G401.6 (cell line): ENCODE data around the gene NR2E1.

Experiments
- FAIRE-seq: peaks from 2 replicates; lab custom pipeline; 2012; peaks lifted over from hg19 to GRCh38; lab: Jason Lieb, UNC

The NR2E1 gene

DNA sequence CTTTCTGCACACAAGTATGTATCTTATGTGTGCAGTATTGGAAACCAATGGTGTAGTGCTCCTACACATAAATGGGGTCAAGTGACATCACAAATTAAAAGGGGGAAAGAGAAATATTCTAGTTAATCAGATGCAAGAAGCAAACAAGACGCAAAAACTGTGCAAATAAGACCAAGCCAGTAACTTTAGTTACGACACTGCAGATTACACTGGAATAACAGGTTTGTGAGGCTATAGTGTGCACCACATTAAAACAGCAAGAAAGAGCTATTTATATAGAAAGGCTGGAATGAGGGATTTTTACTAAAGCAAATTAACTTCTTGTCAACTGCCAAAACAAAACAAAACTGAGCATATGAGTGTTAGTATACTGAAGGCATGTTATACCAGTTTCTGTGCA lies 45.8 kb downstream of the NR2E1 start:
- no peak for FAIRE-seq

DNA sequence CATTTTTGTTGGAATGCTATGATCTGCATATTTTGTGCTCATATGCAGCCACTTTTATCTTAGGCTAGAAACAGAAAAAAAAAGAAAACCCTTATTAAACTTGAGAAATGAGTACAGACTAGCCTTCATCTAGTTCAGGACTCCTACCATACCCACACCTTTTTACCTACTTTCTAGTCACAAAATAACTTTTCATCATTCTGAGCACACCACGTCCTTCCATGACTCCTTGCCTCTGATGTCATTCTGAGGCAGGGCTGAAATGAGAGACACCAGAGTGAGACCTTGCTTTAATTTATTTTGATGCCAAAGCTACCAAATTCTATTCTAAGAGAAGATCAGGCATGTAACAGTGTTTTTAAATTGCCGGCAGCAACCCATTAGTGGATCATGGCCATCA lies 56.2 kb downstream of the NR2E1 start:
- FAIRE-seq, result no peak

DNA sequence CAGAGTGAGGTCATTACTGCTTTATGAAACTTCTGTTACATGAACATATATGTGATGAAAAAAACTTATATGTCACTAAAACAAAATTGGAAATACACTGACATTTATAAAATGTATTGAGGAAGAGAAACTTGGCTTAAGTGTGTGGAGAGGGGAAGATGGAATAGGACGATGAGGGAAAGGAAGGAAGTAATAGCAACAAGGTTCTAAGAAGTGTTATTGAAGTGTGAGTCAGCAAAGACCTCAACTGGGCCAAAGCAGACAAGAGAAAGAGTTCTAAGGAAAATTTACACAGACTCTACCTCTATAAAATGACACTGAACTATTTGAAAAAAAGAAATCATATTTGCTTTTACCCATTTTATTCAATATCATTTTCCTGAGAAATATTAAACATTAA lies 56.7 kb downstream of the NR2E1 start:
- FAIRE-seq, result no peak

DNA sequence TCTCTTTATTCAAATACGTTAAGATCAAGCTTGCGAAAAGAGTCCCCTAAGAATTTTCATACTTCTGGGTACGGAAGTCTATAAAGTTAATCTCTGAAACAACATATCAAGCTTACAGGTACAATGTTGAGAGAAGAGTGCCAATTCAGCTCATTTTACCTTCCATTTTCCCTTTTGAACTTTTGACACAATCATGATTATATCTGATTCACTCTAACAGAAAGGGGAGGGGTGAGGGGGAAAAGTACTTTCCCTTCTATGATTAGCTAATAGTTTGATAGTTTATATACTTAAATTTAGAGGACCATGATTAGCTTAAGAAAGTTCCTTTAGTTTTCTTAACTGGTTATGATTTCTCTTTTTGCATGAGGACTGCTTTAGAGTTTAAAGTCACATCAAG lies 61.5 kb downstream of the NR2E1 start:
- no peak for FAIRE-seq

DNA sequence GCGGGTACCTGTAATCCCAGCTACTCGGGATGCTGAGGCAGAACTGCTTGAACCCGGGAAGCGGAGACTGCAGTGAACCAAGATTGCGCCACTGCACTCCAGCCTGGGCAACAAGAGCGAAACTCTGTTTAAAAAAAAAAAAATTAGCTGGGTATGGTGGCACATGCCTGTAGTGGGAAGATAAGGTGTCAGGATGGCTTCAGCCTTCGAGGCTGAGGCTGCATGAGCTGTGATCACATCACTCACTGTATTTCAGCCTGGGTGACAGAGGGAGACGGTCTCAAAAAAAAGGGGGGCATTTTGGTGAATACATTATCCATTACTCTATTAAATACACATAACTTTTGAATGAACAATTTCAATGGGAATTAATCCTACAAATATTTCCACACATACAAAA lies 62.6 kb downstream of the NR2E1 start:
- FAIRE-seq, result no peak

DNA sequence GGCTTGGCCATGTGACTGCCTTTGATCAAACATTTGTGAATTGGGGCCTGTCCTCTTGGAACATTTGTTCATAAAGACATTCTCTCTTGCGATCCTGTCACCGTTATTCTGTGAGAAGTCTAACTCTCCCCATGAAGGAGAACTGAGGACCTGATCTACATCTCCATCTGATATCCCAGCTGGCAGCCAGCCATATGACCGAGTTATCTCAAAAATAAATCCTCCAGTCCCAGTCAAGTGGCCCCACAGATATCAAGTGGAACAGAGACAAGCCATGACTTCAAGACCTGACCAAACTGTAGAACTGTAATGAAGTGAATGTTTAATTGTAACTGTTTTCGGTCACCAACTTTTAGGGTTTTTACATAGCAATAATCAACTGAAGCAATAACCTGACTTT lies 69.3 kb downstream of the NR2E1 start:
- FAIRE-seq, result no peak

DNA sequence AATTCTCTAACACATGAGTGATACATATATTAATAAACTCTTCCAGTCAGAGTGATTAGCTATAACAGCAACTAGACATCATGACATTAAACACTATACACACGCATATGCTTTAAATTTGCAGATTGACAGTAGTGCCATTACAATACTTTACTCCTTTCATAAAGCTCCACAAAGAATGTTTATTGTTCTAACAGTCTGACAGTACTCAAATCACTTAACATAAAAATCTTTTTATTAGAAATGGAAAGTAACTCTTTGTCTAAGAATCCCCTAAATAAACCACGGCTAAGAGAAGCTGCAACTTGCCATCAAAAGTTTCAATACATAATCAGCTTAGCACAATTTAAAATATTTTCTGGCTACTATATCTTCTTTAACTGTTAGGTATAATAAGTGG lies 71.0 kb downstream of the NR2E1 start:
- FAIRE-seq, result no peak

DNA sequence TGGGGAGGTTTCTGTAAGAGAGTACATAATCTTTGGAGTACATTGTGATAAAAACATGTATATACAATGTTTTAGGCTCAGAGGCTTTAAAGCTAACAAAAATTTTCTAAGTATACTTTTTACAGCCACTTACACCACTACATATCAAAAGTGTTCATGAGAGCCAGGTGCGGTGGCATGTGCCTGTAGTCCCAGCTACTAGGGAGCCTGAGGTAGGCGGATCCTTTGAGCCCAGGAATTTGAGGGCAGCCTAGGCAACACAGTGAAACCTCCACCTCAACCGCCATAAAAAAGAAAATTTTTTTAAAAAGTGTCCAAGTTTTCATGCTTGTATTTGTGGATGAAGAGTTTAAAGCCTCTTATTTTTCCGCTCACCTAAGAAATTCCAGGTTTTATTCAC lies 72.5 kb downstream of the NR2E1 start:
- FAIRE-seq, result no peak
